HG03280 (cell line): ENCODE data around the gene GTSE1.
A peak's percentile ranks its signal among the peaks of the same experiment; 100 is the strongest.

Source experiments
- ATAC-seq: cut with Tn5 transposase; IDR thresholded peaks from one replicate; pipeline ENCODE4 v1.9.1; 2021; ENCODE audit warnings: mild to moderate bottlenecking, moderate library complexity; ENCODE audit not compliant: unreplicated experiment

The GTSE1 gene

DNA sequence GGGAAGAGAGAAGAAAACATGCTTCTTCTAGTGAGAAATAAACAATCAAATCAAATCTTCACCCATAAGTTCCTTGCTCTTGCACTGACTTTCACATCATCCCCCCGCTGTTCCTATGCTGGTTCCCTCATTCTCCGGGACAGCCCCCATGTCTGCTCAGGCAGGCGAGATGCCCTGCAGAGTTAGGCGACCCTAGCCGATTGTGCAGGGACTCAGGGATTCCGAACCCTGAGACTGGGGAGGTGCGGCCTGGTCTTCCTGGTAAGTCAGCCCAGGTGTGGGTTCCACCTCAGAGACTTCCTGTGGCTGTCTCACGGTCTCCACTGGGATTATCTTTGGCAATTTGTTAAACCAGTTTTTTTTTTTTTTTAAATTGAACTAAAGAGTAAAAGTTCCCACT lies 22.3 kb upstream of the GTSE1 start:
- ATAC-seq = no peak

DNA sequence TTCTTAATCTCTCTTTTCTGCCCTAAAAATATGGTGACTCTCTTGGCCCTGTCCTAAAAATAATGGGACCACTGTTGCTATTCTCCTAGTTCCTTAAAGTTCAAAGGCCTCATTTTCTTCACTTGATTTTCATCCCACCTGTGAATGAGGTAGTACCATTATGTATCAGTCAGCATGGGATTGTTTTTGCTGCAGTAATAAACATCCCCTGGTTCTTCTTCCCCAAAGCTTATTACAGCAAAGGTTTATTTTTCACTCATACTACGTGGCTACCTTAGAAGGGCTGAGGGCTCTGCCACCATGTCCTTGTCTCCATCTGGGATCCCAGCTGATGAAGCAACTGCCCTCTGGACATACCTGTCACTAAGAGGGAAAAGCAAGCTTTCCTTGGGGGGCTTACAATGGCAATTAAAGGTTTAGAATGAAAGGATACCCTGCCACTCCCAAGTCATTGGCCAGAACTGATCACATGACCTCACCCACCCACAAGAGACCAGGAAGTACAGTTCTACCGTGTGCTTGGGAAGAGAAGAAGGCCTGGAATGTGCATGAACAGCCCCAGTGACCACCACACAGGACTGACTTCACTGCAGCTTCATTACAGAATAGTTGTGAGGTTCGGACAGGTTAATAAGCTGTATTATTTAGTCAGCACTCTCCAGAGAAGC lies 21.1 kb upstream of the GTSE1 start:
- ATAC-seq = no peak

DNA sequence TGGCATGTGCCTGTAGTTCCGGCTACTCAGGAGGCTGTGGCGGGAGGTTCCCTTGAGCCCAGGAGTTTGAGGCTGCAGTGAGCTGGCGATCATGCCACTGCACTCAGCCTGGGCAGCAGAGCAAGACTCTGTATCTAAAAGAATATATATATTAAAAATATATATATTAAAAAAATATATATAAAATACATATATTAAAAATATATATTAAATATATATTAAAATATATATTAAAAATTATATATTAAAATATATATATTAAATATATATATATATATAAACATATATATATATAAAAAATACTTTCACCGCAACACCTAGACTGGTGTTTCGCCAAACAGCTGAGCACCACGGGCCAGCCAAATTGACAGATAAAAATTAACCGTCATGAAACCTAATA lies 20.1 kb upstream of the GTSE1 start:
- ATAC-seq = no peak

DNA sequence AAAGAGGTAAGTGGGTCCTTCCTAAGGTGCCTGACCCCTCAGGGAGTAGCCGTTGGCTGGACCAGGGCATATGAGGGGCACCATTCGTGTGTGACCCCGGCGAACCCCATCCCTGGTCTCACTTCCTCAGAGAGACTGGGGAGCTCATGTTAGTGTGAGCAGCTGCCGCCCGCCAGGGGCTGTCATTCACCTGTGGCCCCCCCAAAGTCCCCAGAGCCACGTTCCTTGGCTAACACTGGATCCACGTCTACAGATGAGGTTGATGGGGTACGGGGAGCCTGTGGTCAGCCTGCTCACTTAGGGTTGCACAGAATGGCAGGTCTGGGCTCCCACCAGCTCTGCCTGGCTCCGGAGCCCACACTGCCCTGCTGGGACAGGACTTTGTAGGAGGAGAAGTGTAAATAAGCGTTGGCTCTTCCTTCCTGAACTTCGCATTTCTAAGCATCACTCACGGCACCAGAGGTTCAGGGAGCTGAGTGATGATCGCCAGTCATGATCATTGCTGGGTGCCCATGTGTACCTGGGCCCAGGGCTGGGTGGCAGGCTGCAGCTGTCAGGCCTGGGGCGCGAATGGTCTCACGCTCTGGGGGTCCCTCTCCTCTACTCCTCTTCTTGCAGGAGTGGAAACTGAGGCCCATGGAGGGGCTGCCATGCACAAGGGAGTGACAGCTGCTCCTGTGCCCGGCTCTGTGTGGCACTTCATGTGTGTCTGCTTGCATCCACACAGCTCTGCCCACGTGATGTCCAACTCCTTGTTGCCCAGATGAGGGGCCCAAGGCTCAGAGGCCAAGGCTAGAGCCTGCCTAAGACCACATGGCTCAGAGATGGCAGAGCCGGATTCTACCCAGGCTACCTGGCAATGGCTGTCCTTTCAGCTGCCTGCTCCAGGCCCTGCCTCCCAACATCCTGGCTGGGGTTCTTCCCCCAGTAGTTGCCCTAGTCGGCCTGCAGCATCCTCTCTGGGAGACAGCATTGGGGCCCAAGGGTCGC lies 17.7 kb upstream of the GTSE1 start:
- ATAC-seq = no peak

DNA sequence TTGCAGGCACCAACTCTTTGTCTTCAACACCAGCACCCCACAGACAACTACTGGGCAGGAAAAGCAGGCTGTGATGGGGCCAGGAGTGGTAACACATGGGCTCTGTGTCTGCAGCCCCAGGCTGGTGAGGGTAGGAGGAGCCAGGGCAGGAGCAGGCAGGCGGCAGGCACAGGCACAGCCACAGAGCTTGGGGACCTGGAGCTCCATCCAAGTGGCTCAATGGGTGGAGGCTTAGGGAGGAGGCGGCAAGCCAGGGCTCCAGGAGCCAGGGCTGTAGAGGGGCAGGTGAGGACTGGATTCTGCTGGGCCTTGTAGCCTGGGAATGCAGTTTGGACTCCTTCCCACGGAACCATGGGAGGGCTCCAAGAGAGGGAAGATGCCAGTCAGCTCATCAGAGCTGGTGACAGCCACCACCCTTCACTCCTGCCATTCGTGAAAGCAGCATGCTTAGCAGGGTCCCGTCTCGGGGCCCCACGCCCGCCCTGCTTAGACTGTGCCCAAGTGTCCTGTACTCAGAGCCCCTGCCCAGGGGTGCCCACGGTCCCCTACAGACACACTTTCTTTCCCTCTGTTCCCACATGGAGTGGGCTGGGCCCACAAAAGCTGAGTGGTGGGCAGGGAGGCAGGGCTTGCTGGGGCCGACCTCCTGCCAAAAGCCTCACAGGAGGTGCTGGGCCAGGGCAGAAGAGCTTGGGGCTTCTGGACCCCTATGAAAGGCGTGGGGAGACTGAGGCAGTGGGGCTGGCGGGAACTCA lies 16.4 kb upstream of the GTSE1 start:
- no peak for ATAC-seq

DNA sequence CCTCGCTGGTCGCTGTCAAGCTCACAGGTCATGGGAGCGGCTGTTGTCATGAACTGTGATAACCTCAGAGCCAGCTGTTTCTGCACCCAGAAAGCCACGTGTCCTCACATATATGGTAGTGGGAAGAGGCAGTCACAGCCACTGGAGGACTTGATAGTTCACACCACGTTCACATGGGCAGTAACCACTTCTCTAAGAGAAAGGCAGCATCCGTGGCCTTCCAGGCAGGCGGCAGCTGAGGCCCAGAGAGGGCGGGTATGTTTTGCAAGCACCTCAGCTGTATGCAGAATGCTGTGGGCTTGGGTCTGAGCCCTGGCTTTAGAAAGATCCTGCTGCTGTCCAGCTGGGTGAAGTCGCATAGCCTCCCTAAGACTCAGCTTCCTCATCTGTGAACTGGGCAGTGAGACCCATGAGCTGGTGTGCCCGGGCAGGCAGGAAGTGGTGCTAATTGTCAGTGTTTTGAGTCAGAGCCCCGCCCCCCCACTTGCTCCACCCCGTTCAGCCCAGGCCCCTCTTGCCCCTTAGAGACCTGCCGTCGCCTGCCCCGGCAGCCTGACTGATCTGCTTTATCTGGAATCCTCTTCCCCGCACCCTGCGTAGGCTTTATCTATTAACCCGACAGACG lies 15.6 kb upstream of the GTSE1 start:
- ATAC-seq = no peak

DNA sequence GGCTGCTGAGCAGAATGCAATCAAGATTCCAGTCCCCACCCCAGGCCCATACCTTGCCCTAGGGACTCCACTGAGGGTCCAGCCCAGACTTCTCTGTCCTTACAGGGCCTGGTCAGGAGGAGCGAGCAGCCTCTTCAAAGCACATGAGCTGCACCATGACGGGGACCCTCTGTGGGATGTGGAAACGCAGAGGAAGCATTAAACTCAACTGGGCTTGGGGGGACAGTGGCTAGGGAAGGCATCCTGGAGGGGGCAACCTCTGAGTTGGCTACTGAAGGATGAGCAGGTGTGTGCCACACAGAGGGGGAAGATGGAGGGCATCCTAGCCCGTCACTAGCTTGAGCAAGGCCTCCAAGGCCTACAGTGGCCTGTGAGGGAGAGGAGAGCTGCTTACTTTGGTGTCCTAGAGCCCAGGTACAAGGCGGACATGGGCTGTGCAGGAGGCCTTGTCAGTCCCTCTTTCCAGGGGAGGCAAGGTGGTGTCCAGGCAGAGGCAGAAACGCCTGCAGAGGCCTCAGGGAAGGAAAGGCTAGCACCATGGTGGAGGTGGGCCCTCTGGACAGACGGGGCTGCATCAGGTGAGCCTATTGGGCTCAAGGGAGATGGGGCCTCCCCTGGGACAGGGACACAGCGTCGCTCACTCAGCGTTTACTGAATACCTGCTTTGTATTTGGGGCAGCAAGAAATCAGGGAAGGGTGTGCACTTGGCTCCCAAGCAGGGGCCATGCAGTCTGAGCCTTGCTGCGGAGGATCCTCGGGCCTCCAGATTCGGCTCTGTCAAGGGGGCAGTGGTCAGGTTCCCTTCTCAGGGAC lies 14.6 kb upstream of the GTSE1 start:
- ATAC-seq = no peak

DNA sequence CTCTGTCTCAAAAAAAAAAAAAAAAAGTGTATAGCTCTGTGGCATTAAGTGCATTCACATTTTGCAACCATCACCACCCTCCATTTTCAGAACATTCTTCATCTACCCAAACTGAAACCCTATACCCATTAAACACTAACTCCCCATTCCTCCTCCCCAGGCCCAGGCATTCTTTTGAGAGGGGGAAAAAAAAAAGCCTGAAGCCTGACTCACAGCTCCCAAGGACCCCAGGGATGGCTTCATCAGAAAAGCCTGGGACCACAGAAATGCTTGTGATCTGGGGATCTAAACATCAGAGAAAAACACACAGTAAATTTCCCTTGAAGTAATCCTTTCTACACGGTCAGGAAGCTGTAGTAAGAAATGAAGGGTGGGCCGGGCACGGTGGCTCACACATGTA lies 10.7 kb upstream of the GTSE1 start:
- no peak for ATAC-seq

DNA sequence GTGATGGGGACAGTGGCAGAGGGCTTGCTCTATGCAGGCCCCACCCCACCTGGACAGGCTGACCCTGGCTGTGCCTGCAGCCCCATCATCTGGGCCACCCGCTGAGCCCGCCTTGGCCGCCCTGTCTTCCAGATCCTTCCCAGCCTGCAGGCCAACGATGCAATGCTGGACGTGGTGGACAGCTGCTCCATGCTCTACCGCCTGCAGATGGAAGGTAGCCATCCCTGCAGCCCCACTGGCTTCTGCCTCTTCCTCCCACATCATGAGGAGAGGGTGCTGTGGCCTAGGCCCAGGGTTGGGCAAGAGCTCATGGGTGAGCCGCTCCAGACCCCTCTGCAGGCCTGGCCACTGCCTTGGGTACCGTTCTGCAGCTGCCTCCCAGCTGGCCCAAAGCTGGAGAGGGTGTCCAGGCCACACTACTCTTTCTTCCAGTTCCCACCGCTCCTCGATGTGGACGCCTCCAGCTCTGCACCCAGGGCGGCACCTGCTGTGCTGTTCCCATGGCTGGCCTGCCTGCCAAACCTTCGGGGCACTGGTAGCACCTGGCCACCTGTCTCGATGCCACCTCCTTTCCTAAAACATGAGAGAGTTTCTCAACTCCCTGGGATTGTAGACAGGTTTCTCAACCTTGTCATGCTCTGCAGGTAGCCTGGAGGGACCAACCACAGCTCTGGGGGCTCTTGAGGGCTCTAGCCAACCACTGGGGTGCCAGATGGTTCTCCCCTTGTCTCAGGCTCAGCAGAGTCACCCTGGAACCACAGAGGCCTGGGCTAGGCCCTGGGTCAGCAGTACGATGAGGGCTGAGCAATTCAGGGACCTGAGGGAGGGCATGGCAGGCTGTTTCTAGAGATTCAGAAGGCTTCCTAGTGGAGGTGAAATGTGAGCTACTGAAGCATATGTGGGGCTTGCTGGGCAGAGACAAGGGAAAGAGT lies 9.5 kb upstream of the GTSE1 start:
- no peak for ATAC-seq

DNA sequence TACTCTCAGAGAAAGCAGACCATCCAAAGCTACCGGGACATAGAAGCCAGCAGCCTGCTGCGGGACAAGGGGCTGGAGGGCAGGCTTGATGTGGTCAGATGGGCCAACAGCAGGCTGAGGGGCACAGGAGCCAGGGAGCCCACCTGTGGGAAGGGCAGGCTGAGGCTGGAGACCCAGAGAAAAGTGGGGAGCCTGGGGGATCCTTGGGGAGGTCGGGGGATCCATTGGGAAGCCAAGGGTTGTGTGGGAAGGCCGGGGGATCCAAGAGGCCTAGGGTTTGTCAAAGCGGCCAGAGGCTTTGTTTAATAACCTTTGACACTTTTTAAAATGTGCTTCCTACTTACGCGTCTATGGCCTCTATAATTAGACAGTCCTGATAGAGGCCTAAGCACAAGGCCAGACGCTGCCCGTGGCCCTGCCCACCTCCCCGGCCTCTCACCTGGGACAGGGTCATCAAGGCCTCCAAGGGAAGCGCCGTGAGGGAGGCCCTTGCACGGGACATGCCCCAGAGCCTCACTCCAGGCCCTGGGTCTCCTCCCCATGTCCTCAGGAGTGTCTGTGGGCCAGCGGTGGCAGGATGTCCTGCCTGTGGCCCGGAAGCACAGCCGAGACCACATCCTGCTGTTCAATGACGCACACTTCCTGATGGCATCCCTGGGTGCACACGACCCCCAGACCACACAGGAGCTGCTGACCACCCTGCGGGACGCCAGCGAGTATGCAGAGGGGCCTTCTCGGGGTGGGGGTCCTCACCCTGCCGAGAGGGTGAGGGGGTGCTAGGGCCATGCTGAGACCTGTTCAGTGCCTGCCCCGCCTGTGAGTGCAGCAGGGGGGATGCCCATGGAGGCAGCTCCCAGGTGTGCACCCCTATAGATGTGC lies 8.6 kb upstream of the GTSE1 start:
- ATAC-seq = peak; percentile 60

DNA sequence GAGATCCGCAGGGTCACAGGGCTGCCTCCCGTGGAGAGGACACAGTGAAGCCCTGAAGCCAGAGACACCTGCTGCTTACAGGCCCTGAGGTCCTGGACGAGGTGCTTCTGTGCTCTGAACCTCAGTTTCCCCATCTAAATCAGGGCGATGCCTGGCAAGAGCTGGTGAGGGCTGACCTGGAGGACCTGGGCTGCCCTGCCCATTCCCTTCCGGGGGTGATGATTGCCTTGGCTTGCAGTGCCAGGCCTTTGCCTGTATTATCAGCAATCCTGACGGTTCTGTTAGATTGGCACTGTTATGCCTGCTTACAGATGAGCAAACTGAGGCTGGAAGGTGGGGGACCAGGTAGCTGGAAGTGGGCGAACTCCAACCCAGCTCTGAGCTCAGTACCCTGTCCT lies 7.8 kb upstream of the GTSE1 start:
- peak; percentile 16 for ATAC-seq

DNA sequence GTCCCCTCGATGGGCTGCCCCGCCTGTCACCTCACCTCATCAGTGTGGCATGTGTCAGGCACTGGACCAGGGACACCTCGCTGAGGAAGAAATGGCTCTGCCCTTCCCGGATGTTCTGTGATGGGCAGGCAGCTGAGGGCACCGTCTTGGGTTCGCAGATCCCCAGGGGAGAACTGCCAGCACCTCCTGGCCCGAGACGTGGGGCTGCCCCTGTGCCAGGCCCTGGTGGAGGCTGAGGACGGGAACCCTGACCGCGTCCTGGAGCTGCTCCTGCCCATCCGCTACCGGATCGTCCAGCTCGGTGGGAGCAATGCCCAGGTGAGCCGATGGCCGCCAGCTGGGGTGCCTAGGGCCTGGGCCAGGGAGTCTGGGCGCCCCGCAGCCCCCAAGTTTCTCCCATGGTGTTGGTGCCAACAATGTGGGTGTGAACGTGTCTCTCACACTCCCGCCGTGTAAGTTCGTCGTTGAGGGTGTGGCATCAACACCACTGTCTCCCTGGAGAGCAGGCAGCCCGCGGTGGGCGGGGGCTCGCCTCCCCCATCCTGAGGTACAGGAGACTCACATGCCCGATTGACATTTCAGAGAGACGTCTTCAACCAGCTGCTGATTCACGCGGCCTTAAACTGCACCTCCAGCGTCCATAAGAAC lies 7.3 kb upstream of the GTSE1 start:
- ATAC-seq = no peak

DNA sequence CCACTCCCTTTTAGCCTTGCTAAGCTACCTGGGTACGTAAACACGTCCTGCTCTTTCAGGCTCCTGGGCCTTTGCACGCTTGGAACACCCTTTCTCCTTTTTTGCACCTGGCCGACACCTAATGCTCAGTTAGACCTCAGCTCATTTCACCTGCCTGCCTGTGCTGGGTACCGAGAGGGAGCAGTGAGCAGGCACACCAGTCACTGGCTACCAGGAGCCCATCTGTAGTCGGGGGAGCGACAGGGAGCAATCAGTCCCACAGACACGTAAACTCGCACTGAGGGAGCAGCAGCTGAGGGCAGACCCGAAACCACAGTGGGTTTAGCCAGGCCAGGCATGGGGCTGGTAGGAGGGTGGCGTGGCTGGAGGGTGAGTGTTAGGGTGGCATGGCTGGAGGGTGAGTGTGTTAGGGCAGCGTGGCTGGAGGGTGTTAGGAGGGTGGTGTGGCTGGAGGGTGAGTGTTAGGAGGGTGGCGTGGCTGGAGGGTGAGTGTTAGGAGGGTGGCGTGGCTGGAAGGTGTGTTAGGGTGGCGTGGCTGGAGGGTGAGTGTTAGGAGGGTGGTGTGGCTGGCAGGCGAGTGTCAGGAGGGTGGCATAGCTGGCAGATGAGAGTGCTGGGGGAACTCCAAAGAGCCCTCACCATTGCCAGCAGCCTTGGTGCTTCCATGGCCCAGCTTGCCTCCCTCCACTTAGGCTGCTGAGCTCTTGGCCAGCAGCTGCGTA lies 6.4 kb upstream of the GTSE1 start:
- ATAC-seq = no peak

DNA sequence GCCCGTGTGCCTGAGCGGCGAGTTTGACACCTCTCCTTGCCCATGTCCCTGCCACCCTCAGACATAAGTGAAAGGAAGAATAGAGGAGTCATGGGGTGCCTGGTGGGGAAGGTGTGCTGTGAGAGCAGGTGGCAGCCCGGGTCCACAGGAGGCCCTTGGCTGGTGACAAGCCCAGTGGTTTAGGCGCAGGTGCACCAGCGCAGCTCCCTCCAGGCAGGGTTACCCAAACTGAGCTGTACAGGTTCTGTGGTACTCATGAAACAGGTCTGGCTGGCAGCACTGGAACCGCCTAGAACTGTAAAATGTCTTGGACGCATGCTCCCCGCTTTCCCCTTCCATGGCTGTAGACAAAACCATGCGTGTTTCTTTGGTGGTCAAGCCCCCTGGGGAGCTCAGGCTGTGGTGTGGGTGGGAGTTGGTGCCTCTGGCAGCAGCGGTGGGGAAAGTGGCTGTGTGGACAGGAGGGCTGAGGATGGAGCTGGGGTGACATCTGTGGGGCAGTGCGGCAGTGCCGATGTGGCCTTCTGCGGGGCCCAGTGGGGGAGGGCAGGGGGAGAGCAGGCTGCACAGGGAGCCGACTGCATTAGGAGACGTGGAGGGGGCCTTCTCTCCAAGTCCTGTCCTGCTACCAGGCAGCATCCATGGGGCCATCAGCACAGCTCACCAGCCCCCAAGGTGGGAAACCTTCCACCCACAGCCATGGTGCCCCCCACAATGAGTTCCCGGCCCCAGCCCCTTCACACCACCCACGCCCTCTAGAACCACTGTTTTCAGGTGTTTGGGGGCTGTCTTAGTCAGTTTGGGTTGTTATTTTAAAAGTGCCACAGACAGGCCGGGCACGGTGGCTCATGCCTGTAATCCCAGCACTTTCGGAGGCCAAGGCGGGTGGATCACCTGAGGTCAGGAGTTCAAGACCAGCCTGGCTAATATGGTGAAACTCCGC lies 5.6 kb upstream of the GTSE1 start:
- ATAC-seq = no peak

DNA sequence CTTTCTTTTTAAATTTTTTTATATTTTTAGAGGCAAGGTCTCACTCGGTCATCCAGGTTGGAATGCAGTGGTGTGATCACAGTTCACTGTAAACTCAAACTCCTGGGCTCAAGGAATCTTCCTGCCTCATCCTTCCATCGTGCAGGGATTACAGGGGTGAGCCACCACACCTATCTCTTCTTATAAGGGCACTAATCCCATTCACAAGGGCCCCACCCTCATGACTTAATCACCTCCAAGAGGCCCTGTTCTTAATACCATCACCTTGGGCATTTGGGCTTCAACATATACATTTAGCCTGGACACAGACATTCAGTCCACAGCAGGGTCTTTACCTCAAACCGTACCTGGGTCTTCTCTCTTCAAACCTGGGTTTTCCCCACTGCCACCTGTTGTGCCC lies 4.5 kb upstream of the GTSE1 start:
- ATAC-seq = no peak

DNA sequence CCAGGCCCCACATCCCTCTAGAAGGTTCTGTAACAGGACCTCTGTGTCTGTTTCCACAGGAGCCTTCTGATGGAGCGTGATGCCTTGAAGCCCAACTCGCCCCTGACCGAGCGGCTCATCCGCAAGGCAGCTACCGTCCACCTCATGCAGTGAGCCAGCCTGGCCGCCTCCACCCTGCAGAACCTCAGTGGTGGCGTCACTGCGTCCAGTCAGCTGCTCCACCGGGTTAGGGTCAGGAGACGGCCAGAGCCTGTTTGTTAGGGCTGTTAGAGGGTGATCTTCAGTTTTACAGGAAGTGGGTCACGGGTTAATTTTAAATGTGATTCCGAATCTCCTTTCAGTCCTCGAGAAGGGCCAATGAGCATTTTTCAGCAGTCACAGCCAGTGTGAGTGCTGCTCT lies 3.9 kb upstream of the GTSE1 start:
- no peak for ATAC-seq
